ENCODE data around the gene RASSF6. TPM values are rescaled to one million over a fixed set of nuclear protein-coding genes. Genes with fewer than 3 reads are reported as not detected.

Gene RASSF6
- total RNA-seq, 1 experiment from 2014 or later = 0.15 TPM

GRCh38 chr4:73575660-73576059, 44.6 kb downstream of the RASSF6 start:
- H3K27me3 Mint-ChIP-seq (ENCODE audit: low read depth) = no peaks in the 10 kb centered on the region
- ChIA-PET POLR2A (no interaction called here), CTCF (interaction anchor here (0.9 to 4.9 kb wide), 3 partner anchors 18 to 559 kb away, joined by 3 to 80 read pairs (median 6); no protein-coding TSS in a partner anchor)
- H3K9me3 Mint-ChIP-seq = peaks cover 9% of the 10 kb centered on the region
- peaks cover 10% of the 10 kb centered on the region for H3K4me1 Mint-ChIP-seq
- ATAC-seq (no peak), DNase-seq (ENCODE audit: low spot score) (no peak)
- no peak overlapping the region for H3K27ac Mint-ChIP-seq
- H3K4me3 Mint-ChIP-seq = no peak overlapping the region
- TF ChIP-seq RORB (CRISPR knock-in tag; IDR thresholded peaks at IDR 0.05) (no peak), CREB1 (CRISPR knock-in tag; IDR thresholded peaks at IDR 0.05) (no peak), ZSCAN18 (CRISPR knock-in tag; IDR thresholded peaks at IDR 0.05) (no peak), ZNF121 (CRISPR knock-in tag; IDR thresholded peaks at IDR 0.05) (no peak), ZNF532 (CRISPR knock-in tag; IDR thresholded peaks at IDR 0.05; ENCODE audit: borderline replicate concordance) (no peak), SOX15 (CRISPR knock-in tag; IDR thresholded peaks at IDR 0.05) (no peak), ZNF396 (CRISPR knock-in tag; IDR thresholded peaks at IDR 0.05; ENCODE audit: borderline replicate concordance) (no peak), MXD4 (CRISPR knock-in tag; IDR thresholded peaks at IDR 0.05; ENCODE audit: borderline replicate concordance) (no peak), CDX4 (CRISPR knock-in tag; IDR thresholded peaks at IDR 0.05; ENCODE audit: borderline replicate concordance) (no peak), SMAD4 (CRISPR knock-in tag; IDR thresholded peaks at IDR 0.05) (no peak), GABPB1 (CRISPR knock-in tag; IDR thresholded peaks at IDR 0.05) (no peak), PRDM15 (CRISPR knock-in tag; IDR thresholded peaks at IDR 0.05) (no peak), AFF4 (CRISPR knock-in tag; IDR thresholded peaks at IDR 0.05; ENCODE audit: borderline replicate concordance) (no peak), GRHL2 (CRISPR knock-in tag; IDR thresholded peaks at IDR 0.05; ENCODE audit: insufficient replicate concordance, severe bottlenecking) (no peak), ZNF425 (CRISPR knock-in tag; conservative IDR thresholded peaks at IDR 0.05) (no peak), OVOL2 (CRISPR knock-in tag; IDR thresholded peaks at IDR 0.05; ENCODE audit: borderline replicate concordance) (no peak), E2F5 (CRISPR knock-in tag; IDR thresholded peaks at IDR 0.05) (no peak), PRRX2 (CRISPR knock-in tag; IDR thresholded peaks at IDR 0.05) (no peak), ZNF138 (CRISPR knock-in tag; conservative IDR thresholded peaks at IDR 0.05) (no peak)
- no peaks in the 10 kb centered on the region for H3K36me3 Mint-ChIP-seq

Measured in WTC11 (cell line).